Activated CD8-positive, alpha-beta memory T cell treated with anti-CD3 and anti-CD28 coated beads, Interleukin-2, amount 10 ng/mL, durations not matched to agents 7 days and 5 days (primary cell): ENCODE data around the gene RNLS. TPM values are rescaled to one million over a fixed set of nuclear protein-coding genes. Genes with fewer than 3 reads are reported as not detected.

Experiments
- ATAC-seq: fragments of 150-1000 bp; cut with Tn5 transposase; one replicate; pipeline ENCODE4 v1.10.0; 2021; ENCODE audit warnings: moderate library complexity
- CTCF ChIA-PET: fragments of 350-600 bp; sonication (Branson Sonifier 250); formaldehyde crosslinking; loops from one replicate; lab custom pipeline; 2021; ENCODE audit warnings: antibody characterized with exemption; lab: Charles Lee
- DNase-seq: peaks from one replicate; pipeline ENCODE4 v3.0.0-alpha.2; 2020
- H3K27ac Mint-ChIP-seq: one replicate; pipeline ENCODE4 v1.8.0; 2021; ENCODE audit warnings: mild to moderate bottlenecking, mixed read lengths
- H3K27me3 Mint-ChIP-seq: one replicate; pipeline ENCODE4 v1.8.0; 2021; ENCODE audit warnings: mixed read lengths
- H3K36me3 Mint-ChIP-seq: one replicate; pipeline ENCODE4 v1.8.0; 2021; ENCODE audit warnings: mild to moderate bottlenecking, mixed read lengths
- H3K4me1 Mint-ChIP-seq: one replicate; pipeline ENCODE4 v1.8.0; 2021; ENCODE audit warnings: mixed read lengths
- H3K4me3 Mint-ChIP-seq: one replicate; pipeline ENCODE4 v1.8.0; 2021; ENCODE audit warnings: mild to moderate bottlenecking, moderate library complexity, mixed read lengths
- H3K9me3 Mint-ChIP-seq: one replicate; pipeline ENCODE4 v1.8.0; 2022; ENCODE audit warnings: low read depth, mixed read lengths
- total RNA-seq, 2 experiments: library from RNA; stranded (reverse); gene quantifications; one replicate each; pipeline ENCODE4 v1.2.3, GENCODE V29; 2021

RNLS gene
- total RNA-seq, 2 experiments from 2014 or later: 2.9 to 3.7 TPM

DNA sequence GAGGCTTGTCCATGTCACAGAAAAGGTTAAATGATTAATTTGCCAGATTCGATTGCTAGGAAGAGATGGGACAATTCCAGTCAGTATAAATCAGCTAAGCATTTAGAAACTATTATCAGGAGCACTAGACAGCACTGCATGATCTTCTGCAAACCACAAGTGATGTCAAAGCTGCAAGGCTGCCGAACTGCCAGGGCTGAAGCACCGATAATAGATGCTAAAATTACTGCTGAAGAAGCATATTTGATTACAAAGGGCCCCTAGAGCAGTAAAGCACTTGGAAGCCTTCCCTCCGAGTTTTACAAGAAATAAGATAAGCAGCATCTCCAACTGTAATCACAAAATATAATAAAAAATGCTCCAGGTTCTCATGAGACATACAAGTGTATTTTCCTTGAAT lies 40.6 kb downstream of the RNLS start:
- peaks cover 3% of the 10 kb centered on the region for H3K4me1 Mint-ChIP-seq
- CTCF ChIA-PET: no interaction called here
- H3K36me3 Mint-ChIP-seq: no peaks in the 10 kb centered on the region
- H3K9me3 Mint-ChIP-seq: no peaks in the 10 kb centered on the region
- no peak for ATAC-seq
- DNase-seq: no peak
- H3K27ac Mint-ChIP-seq: no peak overlapping the region
- H3K27me3 Mint-ChIP-seq: no peaks in the 10 kb centered on the region
- no peak overlapping the region for H3K4me3 Mint-ChIP-seq

DNA sequence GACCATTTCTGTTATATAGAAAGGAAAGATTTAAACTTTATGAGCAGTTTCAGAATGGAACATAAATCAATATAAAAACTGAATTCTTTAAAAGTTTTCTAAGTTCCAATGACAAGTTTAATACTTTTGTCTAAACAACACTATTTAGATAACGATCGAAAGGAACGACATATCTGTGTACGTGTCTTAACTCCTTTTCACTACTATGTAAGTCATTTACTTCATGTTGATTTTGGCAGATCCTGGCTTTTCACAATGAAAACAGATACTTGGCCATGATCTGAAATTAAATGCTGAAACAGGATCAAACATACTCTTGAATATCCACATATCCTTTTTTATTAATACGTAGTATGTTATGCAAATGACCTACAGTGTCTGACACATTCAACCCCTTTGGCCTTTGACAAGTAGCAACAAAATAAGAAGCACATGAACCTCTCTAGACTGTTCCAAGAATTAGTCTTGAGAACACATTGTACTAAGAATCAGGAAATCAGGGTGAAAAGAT lies 41.9 kb downstream of the RNLS start:
- Mint-ChIP-seq H3K27me3 (no peaks in the 10 kb centered on the region), H3K9me3 (no peaks in the 10 kb centered on the region), H3K36me3 (no peaks in the 10 kb centered on the region), H3K4me1 (peaks cover 3% of the 10 kb centered on the region), H3K4me3 (no peak overlapping the region), H3K27ac (no peak overlapping the region)
- DNase-seq: no peak
- CTCF ChIA-PET: interaction anchor here (1.0 kb wide), 1 partner anchor 691 kb away, joined by 3 read pairs; no protein-coding TSS in a partner anchor
- no peak for ATAC-seq

- no peaks in the 10 kb centered on the region for H3K27me3 Mint-ChIP-seq
- H3K4me1 Mint-ChIP-seq: peaks cover 3% of the 10 kb centered on the region
- no peak overlapping the region for H3K27ac Mint-ChIP-seq
- no peak overlapping the region for H3K4me3 Mint-ChIP-seq
- ATAC-seq (no peak), DNase-seq (no peak)
- H3K36me3 Mint-ChIP-seq: no peaks in the 10 kb centered on the region
- H3K9me3 Mint-ChIP-seq: no peaks in the 10 kb centered on the region
- CTCF ChIA-PET: no interaction called here
Observed at GRCh38 chr10:88540351-88540750, 42.8 kb downstream of the RNLS start.

- Mint-ChIP-seq H3K4me1 (no peaks in the 10 kb centered on the region), H3K27me3 (no peaks in the 10 kb centered on the region), H3K36me3 (no peaks in the 10 kb centered on the region), H3K4me3 (no peak overlapping the region), H3K9me3 (no peaks in the 10 kb centered on the region), H3K27ac (no peak overlapping the region)
- ATAC-seq (no peak), DNase-seq (no peak)
- CTCF ChIA-PET: no interaction called here
Observed at GRCh38 chr10:88538048-88538447, 45.1 kb downstream of the RNLS start.

DNA sequence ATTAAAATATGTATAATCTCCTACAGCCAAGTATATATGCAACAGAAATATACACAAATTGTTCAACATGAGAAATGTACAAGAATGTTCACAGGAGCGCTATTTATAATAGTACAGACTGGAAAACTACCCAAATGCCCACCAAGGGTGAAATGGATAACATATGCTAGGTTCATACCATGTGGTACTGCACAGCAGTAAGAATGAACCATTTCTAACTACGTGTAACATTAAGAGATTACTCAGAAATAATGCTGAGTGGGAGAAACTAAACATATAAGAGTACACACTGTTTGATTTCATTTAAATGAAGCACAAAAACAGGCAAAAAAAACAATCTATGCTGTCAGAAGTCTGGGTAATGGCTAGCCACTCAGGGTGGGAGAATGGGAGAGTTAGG lies 45.8 kb downstream of the RNLS start:
- H3K27me3 Mint-ChIP-seq: no peaks in the 10 kb centered on the region
- CTCF ChIA-PET: no interaction called here

DNA sequence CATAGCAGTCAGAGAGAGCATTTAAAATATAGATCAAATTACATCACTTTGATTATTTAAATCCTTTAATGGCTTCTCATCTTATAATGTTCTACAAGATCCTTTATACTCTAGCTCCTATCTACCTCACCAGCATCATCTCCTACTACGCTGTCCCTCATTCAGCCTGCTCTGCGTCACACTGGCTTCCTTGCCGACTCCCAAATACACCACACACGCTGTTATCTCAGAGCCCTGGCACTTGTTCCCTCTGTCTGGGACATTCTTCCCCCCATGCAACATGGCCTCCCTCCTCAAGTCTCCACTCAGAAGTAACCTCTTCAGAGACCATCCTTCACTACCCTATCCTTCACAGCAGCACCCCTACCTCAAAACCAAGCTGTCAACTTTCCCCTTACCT lies 46.7 kb downstream of the RNLS start:
- no peaks in the 10 kb centered on the region for H3K9me3 Mint-ChIP-seq
- no peak overlapping the region for H3K4me3 Mint-ChIP-seq
- H3K27me3 Mint-ChIP-seq: no peaks in the 10 kb centered on the region
- no peak overlapping the region for H3K27ac Mint-ChIP-seq
- ATAC-seq: no peak
- H3K36me3 Mint-ChIP-seq: no peaks in the 10 kb centered on the region
- CTCF ChIA-PET: no interaction called here
- DNase-seq: no peak
- H3K4me1 Mint-ChIP-seq: no peaks in the 10 kb centered on the region

More for the DNA sequence above, 45.8 kb downstream of the RNLS start:
- Mint-ChIP-seq H3K36me3 (no peaks in the 10 kb centered on the region), H3K9me3 (no peaks in the 10 kb centered on the region), H3K4me1 (no peaks in the 10 kb centered on the region), H3K4me3 (no peak overlapping the region), H3K27ac (peak overlapping the region; percentile 35)
- DNase-seq (no peak), ATAC-seq (no peak)

GRCh38 chr10:88534072-88534665 lies 48.9 kb downstream of the RNLS start:
- Mint-ChIP-seq H3K4me3 (no peak overlapping the region), H3K36me3 (no peaks in the 10 kb centered on the region), H3K27ac (no peak overlapping the region), H3K9me3 (no peaks in the 10 kb centered on the region), H3K27me3 (no peaks in the 10 kb centered on the region), H3K4me1 (no peaks in the 10 kb centered on the region)
- DNase-seq (no peak), ATAC-seq (no peak)
- CTCF ChIA-PET: no interaction called here

DNA sequence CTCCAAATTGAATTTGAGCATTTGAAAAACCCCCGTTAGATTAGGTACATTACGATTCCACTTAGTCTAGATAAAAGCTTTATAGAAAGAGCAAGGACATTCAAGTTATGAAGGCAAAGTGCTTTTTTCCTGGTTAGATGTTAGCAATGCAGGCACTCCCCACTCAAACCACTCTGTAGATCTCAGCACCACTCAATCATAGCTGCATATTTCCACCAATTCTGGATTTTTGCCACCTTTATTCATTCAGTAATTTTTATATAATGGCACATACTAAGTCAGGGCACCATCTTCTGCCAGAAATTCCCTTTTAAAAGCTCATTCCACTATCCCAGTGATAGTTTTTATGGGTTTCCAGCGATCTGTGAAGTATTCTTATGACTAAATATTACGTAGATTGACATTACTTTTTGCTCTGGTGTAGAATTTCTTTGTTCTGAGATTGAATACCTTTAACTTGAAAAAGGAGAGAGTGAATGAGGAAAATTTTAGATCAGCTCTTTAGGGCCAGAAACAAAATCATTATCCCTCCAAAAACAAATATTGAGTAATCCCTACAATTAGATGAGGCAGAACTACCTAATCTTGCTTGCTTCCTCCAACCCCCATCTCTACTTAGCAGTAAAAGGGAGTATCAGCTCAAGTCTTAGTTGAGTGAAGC lies 51.6 kb downstream of the RNLS start:
- peaks cover 8% of the 10 kb centered on the region for H3K4me1 Mint-ChIP-seq
- no peaks in the 10 kb centered on the region for H3K9me3 Mint-ChIP-seq
- CTCF ChIA-PET: no interaction called here
- no peak for DNase-seq
- H3K27me3 Mint-ChIP-seq: no peaks in the 10 kb centered on the region
- H3K36me3 Mint-ChIP-seq: no peaks in the 10 kb centered on the region
- no peak for ATAC-seq
- H3K27ac Mint-ChIP-seq: no peak overlapping the region
- no peak overlapping the region for H3K4me3 Mint-ChIP-seq

- no peak for DNase-seq
- H3K27ac Mint-ChIP-seq: no peak overlapping the region
- no peaks in the 10 kb centered on the region for H3K36me3 Mint-ChIP-seq
- H3K4me1 Mint-ChIP-seq: peaks cover 8% of the 10 kb centered on the region
- no peak for ATAC-seq
- no peaks in the 10 kb centered on the region for H3K27me3 Mint-ChIP-seq
- no peak overlapping the region for H3K4me3 Mint-ChIP-seq
- H3K9me3 Mint-ChIP-seq: no peaks in the 10 kb centered on the region
- CTCF ChIA-PET: no interaction called here
Observed at GRCh38 chr10:88530629-88531391, 52.3 kb downstream of the RNLS start.

DNA sequence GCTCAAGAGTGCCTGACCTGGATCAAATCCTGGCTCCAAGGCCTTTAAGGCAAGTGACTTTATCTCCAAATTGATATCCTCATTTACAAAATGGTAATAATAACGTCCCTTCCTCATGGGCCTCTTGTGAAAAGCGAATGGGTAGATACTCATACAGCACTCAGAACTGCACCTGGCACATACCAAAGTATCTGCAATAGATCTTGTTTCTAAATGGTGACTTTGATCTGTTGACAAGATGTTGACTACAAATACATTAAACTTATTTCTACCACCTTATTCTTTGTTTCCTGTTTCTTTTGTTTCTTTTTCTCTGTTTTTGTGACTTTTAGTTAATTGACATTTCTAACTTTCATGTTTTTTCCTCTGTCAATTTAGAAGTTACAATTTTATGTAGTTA lies 53.0 kb downstream of the RNLS start:
- Mint-ChIP-seq H3K27me3 (no peaks in the 10 kb centered on the region), H3K4me1 (peaks cover 8% of the 10 kb centered on the region), H3K9me3 (no peaks in the 10 kb centered on the region), H3K27ac (no peak overlapping the region), H3K4me3 (no peak overlapping the region), H3K36me3 (no peaks in the 10 kb centered on the region)
- ATAC-seq (no peak), DNase-seq (no peak)
- CTCF ChIA-PET: no interaction called here

GRCh38 chr10:88528806-88529570 lies 54.1 kb downstream of the RNLS start:
- H3K4me3 Mint-ChIP-seq: no peak overlapping the region
- H3K36me3 Mint-ChIP-seq: no peaks in the 10 kb centered on the region
- no peaks in the 10 kb centered on the region for H3K9me3 Mint-ChIP-seq
- ATAC-seq (no peak), DNase-seq (no peak)
- no peaks in the 10 kb centered on the region for H3K27me3 Mint-ChIP-seq
- peaks cover 8% of the 10 kb centered on the region for H3K4me1 Mint-ChIP-seq
- CTCF ChIA-PET: no interaction called here
- H3K27ac Mint-ChIP-seq: no peak overlapping the region

DNA sequence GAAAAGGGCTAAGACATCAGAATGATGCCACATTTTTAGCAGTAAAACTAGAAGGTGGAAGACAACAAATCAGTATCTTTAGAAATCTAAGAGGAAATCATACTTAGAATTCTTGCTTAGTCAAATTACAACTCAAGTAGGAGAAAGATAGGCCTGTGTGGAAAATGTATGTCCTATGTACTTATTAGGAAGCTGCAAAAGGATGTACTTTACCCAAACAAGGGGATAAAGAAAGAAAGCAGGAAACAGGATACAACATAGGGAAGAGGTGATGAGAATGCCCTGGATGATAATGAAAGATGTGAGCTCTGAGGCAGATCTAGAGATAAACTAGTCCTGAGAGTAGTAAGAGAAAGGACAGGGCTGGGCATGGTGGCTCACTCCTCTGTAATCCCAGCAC lies 54.9 kb downstream of the RNLS start:
- ATAC-seq (no peak), DNase-seq (no peak)
- Mint-ChIP-seq H3K4me1 (peaks cover 8% of the 10 kb centered on the region), H3K4me3 (no peak overlapping the region), H3K36me3 (no peaks in the 10 kb centered on the region), H3K27me3 (no peaks in the 10 kb centered on the region), H3K27ac (no peak overlapping the region), H3K9me3 (no peaks in the 10 kb centered on the region)
- CTCF ChIA-PET: no interaction called here

- CTCF ChIA-PET: no interaction called here
- DNase-seq: no peak
- no peaks in the 10 kb centered on the region for H3K27me3 Mint-ChIP-seq
- H3K36me3 Mint-ChIP-seq: no peaks in the 10 kb centered on the region
- no peaks in the 10 kb centered on the region for H3K9me3 Mint-ChIP-seq
- peaks cover 8% of the 10 kb centered on the region for H3K4me1 Mint-ChIP-seq
- ATAC-seq: no peak
- no peak overlapping the region for H3K4me3 Mint-ChIP-seq
- no peak overlapping the region for H3K27ac Mint-ChIP-seq
Observed at GRCh38 chr10:88527245-88527644, 55.9 kb downstream of the RNLS start.
